ENCODE data around the gene IL17C.

Gene IL17C

GRCh38 chr16:88688013-88688778 lies 49.8 kb downstream of the IL17C start:
- DNase-seq (ENCODE audit: low spot score), result no peak
- TF ChIP-seq CTCF (IDR thresholded peaks at IDR 0.05; ENCODE audit: extremely low read depth, missing control alignments), result no peak
